HPDE6-E6E7 (cell line): Measurements from ENCODE around the gene HNMT.
"Not testable (repeated sequence)": the region's sequence is repeated elsewhere in the genome, so short reads cannot be mapped to it uniquely, and the experiment has no call there.

Source experiments
- DNase-seq: peaks from one replicate; pipeline ENCODE4 v3.0.0; 2011; ENCODE audit warnings: missing footprints; ENCODE audit errors: extremely low spot score

Gene HNMT

DNA sequence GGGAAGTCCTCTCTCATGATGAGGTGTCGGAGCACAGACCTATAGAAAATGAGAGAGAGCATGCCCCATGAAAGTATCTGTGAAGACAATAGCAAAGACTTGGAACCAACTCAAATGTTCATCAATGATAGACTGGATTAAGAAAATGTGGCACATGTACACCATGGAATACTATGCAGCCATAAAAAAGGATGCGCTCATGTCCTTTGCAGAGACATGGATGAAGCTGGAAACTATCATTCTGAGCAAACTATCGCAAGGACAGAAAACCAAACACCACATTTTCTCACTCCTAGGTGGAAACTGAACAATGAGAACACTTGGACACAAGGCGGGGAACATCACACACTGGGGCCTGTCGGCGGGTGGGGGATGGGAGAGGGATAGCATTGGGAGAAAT is 79.3 kb downstream of the HNMT start:
- DNase-seq: not testable (repeated sequence)

DNA sequence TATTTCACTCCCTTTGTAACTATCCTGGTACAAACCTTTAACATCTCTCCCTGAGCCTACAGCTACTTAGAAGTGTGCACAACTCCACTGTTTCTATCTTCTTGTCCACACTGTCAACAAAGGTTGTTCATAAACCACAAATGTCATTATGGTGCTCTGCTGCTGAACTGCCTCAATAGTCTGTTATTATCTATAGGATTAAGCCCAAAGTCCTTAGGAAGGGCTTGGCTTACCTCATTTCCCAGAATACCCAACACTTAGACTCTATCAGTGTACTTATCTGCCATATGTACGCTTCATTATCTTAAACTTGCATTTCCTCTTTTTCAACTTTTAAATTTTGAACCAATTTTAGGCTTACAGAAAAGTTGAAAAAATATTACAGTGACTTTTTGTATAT is 94.2 kb downstream of the HNMT start:
- DNase-seq: no peak

DNA sequence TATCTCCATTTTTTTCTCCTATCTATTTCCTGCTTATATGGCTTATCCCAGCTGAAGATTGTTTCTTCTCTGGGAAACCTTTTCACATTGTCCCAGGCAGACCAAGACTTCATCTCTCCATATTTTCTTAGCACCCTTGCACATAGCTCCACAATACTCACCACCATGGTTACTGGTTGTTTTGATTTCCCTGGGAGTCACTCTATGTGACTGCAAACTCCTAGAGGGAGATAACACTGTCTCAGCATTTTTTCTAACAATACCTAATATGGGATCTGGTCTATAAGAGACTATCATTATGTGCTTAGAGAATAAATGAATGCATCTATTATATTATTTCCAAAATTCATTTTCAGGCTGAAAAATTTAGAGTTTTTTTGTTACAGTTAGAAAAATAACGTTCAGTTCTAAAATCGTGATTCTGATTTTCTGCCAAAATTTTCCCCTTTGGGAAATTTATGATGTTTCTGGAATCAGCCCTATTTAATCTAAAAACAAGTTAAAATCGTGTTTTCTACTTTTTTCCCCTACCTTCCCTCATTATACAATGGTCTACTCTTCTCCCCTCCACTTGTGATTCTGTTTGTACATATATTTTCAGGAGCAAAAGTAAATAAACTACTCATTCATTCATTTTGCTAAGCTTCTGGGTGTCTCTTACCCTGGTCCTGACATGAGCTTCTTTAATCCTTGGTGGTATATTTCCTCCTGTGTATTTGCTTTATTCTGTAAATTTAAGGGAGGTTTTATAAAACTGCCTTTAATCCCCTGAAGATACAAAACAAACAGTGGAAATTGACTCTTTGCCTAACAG is 95.4 kb downstream of the HNMT start:
- DNase-seq: no peak

DNA sequence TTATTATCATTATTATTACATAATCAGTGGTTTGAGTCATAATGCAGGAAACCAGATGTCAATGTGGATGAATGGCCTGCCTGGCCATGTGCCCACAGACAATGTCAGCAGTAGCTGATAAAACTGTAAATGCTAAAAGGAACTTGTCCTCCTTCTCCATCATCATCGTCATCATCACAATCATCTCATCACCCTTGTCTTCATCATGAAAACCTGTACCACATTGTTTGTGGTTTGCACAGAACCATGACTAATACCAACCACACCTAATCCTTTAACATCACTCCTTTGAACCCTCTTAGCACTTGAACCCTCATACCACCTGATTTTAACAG is 96.0 kb downstream of the HNMT start:
- peak; percentile 39 for DNase-seq

DNA sequence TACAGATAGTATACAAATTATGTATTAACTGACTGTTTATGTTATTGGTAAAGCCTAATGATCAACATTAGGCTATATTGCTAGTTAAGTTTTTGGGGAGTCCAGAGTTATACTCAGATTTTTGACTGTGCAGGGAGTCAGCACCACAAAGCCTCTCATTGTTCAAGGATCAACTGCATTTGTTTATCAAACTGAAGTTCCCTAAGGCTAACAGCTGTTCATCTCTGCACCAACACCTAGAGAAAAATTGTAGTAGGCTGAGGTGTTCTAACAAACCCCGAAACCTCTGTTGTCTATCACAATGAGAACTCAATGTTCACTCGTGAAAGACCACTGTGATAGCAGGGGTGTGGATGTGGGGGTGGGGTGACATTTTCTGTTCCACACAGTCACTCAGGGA is 97.7 kb downstream of the HNMT start:
- no peak for DNase-seq

DNA sequence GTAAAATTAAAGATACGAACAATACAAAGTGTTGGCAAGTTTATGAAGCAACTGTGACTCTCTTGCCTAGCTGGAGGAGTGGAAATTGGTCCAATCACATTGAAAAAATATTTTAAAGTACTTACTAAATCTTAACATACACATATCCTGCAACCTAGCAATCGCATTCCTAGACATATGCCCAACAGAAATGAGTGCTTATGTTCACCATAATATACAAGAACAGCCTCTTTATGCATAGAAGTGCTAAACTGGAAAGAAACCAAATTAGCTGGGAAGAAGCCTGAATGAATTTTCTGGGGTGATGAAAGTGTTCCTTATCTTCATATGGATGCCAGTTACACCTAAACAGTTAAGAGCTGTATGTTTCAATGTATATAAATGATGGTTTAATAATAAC is 98.9 kb downstream of the HNMT start:
- DNase-seq: no peak
